WI38 (cell line): ENCODE results near the gene HNRNPU.
A peak's percentile ranks its signal among the peaks of the same experiment; 100 is the strongest.

Experiments used
- H3K4me3 ChIP-seq: 2 replicates; pipeline ENCODE4 v1.5.1; 2011; ENCODE audit warnings: low read depth, mild to moderate bottlenecking, control low read depth, low read length
- TF ChIP-seq, protein P1 (sequence below): IDR thresholded peaks from 2 replicates; pipeline ENCODE4 v1.5.1; 2012; ENCODE audit warnings: low read depth, mild to moderate bottlenecking, control low read depth, low read length

The HNRNPU gene

GRCh38 chr1:244869364-244869827 is 5.1 kb upstream of the HNRNPU start:
- no peak overlapping the region for H3K4me3 ChIP-seq
- TF ChIP-seq, protein P1, sequence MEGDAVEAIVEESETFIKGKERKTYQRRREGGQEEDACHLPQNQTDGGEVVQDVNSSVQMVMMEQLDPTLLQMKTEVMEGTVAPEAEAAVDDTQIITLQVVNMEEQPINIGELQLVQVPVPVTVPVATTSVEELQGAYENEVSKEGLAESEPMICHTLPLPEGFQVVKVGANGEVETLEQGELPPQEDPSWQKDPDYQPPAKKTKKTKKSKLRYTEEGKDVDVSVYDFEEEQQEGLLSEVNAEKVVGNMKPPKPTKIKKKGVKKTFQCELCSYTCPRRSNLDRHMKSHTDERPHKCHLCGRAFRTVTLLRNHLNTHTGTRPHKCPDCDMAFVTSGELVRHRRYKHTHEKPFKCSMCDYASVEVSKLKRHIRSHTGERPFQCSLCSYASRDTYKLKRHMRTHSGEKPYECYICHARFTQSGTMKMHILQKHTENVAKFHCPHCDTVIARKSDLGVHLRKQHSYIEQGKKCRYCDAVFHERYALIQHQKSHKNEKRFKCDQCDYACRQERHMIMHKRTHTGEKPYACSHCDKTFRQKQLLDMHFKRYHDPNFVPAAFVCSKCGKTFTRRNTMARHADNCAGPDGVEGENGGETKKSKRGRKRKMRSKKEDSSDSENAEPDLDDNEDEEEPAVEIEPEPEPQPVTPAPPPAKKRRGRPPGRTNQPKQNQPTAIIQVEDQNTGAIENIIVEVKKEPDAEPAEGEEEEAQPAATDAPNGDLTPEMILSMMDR, result no peak

DNA sequence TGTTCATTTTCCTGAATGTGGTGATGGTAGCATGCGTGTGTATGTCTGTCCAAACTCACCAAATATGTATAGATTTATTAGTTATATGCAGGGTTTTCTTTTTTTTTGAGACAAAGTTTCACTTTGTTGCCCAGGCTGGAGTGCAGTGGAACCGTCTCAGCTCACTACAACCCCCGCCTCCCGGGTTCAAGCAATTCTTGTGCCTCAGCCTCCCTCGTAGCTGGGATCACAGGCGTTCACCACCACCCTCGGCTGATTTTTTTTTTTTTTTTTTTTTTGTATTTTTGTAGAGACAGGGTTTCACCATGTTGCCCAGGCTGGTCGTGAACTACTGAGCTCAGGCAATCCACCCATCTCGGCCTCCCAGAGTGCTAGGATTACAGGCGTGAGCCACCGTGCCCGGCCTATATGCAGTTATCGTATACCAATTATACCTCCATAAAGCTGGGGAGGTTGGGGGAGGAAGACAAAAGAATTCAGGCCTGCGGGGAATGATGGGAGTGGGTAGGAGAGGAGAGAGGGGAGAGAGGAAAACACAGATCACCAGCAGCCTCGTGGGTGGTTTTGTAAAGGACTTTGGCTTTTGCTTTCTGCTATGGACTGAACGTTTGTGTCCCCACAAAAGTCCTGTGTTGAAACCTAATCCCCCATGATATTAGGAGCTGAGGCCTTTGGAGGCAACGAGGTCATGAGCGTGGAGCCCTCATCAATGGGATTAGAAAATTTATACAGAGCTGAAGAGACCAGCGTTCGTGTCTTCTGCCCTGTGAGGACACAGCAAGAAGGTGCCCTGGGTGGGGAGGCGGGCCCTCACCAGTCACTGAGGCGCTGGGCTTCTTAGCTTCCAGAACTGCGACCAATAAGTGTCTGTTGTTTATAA is 4.4 kb upstream of the HNRNPU start:
- TF ChIP-seq, protein P1, result no peak
- no peak overlapping the region for H3K4me3 ChIP-seq

- H3K4me3 ChIP-seq, result no peak overlapping the region
- TF ChIP-seq, protein P1, result no peak
Observed at GRCh38 chr1:244866355-244866754, 2.0 kb upstream of the HNRNPU start.

DNA sequence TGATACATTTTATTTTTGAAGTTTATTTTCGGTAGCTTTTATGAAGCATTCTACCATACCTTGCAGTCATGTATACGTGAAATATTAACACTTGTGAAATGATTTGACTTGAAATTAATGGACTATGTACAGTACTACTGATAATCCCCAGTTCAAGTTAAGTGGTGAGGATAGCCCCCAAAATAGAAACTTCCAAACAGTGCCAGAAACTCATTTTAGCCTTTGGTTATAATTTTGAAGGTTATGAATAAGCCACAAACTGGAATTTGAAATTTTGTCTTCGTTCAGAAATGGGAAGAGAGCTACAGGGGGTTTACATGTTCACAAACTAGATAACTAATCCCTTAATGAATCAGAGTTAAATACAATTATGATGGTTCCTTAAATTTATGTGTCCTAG is 1.5 kb upstream of the HNRNPU start:
- H3K4me3 ChIP-seq, result no peak overlapping the region
- TF ChIP-seq, protein P1, result no peak

- peak overlapping the region; percentile 100 for H3K4me3 ChIP-seq
- TF ChIP-seq, protein P1, result no peak
Observed at GRCh38 chr1:244865028-244865371, 657 bp upstream of the HNRNPU start.

DNA sequence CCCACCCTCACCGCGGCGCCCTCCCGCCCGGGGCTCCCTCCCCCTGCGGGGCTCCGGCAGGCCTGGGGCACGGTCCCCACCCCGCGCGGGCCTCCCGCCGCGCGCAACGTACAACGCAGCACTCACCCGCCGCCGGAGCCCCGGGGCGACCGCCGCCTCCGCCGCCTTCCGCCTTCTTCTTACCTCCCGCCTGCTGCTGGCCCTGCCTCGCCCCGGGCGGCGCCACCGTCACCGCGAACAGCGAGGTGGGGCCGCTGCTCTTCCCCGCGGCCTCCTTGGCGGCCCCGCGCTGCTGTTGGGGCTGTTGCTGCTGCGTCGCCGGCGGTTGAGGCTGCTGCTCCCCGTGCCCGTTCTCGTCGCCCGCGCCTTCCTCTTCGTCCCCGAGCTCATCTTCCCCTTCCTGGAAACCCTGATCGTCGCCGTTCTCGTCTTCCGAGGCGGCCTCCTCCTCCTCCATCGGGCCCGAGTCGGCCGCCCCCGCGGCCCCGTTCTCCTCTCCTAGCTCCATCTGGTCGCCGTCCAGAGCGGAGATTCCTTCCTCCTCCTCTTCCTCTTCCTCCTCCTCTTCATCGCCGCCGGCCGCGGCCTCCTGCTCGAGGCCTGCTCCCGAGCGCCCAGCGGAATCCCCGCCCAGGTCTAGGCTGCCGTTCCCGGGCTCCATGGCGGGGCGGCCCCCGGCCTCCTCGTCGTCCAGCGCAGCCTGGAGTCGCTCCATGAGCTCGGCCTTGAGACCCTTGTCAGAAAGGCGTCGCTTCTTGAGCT is 671 bp downstream of the HNRNPU start:
- TF ChIP-seq, protein P1, result no peak
- peak overlapping the region; percentile 100 for H3K4me3 ChIP-seq
